K562 (cell line): ENCODE data around the gene OTULIN. TPM values are rescaled to one million over a fixed set of nuclear protein-coding genes. Genes with fewer than 3 reads are reported as not detected.

Source experiments
- ATAC-seq: fragments of 200-7000 bp; cut with Tn5 transposase; 3 replicates; pipeline ENCODE4 v1.9.1; 2020; ENCODE audit warnings: moderate library complexity
- BruUV-seq: library from RNA; stranded (reverse); fragments of 400-500 nt; replicated peaks from 2 replicates; lab custom pipeline; 2021; lab: Mats Ljungman, UMichigan
- CTCF ChIA-PET: fragments of 300-600 bp; formaldehyde crosslinking; extraction: SDS; loops from one replicate; lab custom pipeline; 2021; ENCODE audit warnings: low intra/inter-chr PET ratio; lab: Yijun Ruan, JAX
- POLR2A ChIA-PET: fragments of 300-600, 350-650 bp; sonication (Branson Sonifier 250); formaldehyde crosslinking; extraction: SDS; loops from one replicate; lab custom pipeline; 2021; ENCODE audit warnings: antibody characterized with exemption, inconsistent platforms; lab: Yijun Ruan, JAX
- DNase-seq, 4 experiments: peaks; one replicate each; pipeline versions ENCODE4 v3.0.0 to v3.0.0-alpha.2; 2011 to 2018; ENCODE audit warnings: low spot score in 3 of 4, mixed read lengths in 3 of 4; ENCODE audit errors: extremely low read depth in 1 of 4
- FAIRE-seq: peaks from 2 replicates; lab custom pipeline; 2011; peaks lifted over from hg19 to GRCh38; lab: Jason Lieb, UNC
- H2AFZ ChIP-seq: 2 replicates; pipeline ENCODE4 v1.6.0; 2011; ENCODE audit warnings: low read depth, low read length, control low read depth, inconsistent platforms
- H3K27ac ChIP-seq: fragments of 200-600 bp; 3 replicates; pipeline ENCODE4 v1.8.0; 2011; ENCODE audit warnings: low read depth, mild to moderate bottlenecking, control low read depth, inconsistent platforms, low read length, moderate library complexity, mixed read lengths; ENCODE audit errors: extremely low read depth
- H3K27me3 ChIP-seq, 2 experiments: fragments of 300-600 bp in 1 of 2; 2 replicates in 1 of 2; 3 replicates in 1 of 2; pipeline versions ENCODE4 v1.6.0 to v1.8.0; 2011; ENCODE audit warnings: inconsistent platforms in 2 of 2, low read length in 2 of 2, mild to moderate bottlenecking in 1 of 2, mixed read lengths in 1 of 2, moderate library complexity in 1 of 2; ENCODE audit not compliant: control insufficient read depth in 2 of 2, insufficient read depth in 2 of 2
- H3K36me3 ChIP-seq: fragments of 300-600 bp; 3 replicates; pipeline ENCODE4 v1.8.0; 2011; ENCODE audit warnings: mild to moderate bottlenecking, low read length, inconsistent platforms; ENCODE audit not compliant: control insufficient read depth, insufficient read depth
- H3K4me1 ChIP-seq, 2 experiments: fragments of 200-600 bp in 1 of 2; replicated peaks in 1 of 2; 2 replicates in 1 of 2; 3 replicates in 1 of 2; pipeline versions ENCODE4 v1.5.1 to v1.8.0; 2011; ENCODE audit warnings: inconsistent platforms in 2 of 2, low read length in 2 of 2, mild to moderate bottlenecking in 1 of 2, mixed read lengths in 1 of 2, moderate library complexity in 1 of 2; ENCODE audit not compliant: control insufficient read depth in 2 of 2, insufficient read depth in 2 of 2
- H3K4me2 ChIP-seq: 2 replicates; pipeline ENCODE4 v1.6.1; 2011; ENCODE audit warnings: low read length, control low read depth, inconsistent platforms, mixed read lengths; ENCODE audit not compliant: insufficient read depth
- H3K4me3 ChIP-seq: fragments of 200-600 bp; sonication (generic), shearing (Covaris generic); 2 replicates; pipeline ENCODE4 v1.5.1; 2016; ENCODE audit warnings: control low read depth, inconsistent platforms
- H3K79me2 ChIP-seq: fragments of 200-600 bp; 3 replicates; pipeline ENCODE4 v1.8.0; 2011; ENCODE audit warnings: low read length, inconsistent platforms; ENCODE audit not compliant: control insufficient read depth, insufficient read depth
- H3K9ac ChIP-seq, 2 experiments: 2 replicates each; pipeline versions ENCODE4 v1.6.0 to v1.6.1; 2011; ENCODE audit warnings: low read depth in 2 of 2, low read length in 2 of 2, control low read depth in 1 of 2, inconsistent platforms in 1 of 2, mild to moderate bottlenecking in 1 of 2, mixed read lengths in 1 of 2; ENCODE audit not compliant: insufficient read depth in 1 of 2
- H3K9me1 ChIP-seq: one replicate; pipeline ENCODE4 v1.6.0; 2011; ENCODE audit warnings: inconsistent platforms, mild to moderate bottlenecking, low read length, moderate library complexity; ENCODE audit not compliant: control insufficient read depth, insufficient read depth
- H3K9me3 ChIP-seq: replicated peaks from 2 replicates; pipeline ENCODE4 v1.5.1; 2011; ENCODE audit warnings: low read depth, low read length, inconsistent platforms; ENCODE audit not compliant: control insufficient read depth, insufficient read depth
- H4K20me1 ChIP-seq: replicated peaks from 2 replicates; pipeline ENCODE4 v1.6.1; 2011; ENCODE audit warnings: low read length, inconsistent platforms, mixed read lengths; ENCODE audit not compliant: control insufficient read depth, insufficient read depth
- HNRNPH1 ChIP-seq: fragments of 200-400 bp; formaldehyde crosslinking; optimal IDR thresholded peaks from 2 replicates; pipeline ENCODE3; 2017; ENCODE audit warnings: low read depth, mild to moderate bottlenecking, low read length, moderate library complexity
- NKRF ChIP-seq: fragments of 450-650 bp; IDR thresholded peaks from 2 replicates; pipeline ENCODE4 v1.6.1; 2016; ENCODE audit warnings: borderline replicate concordance
- PHF21A ChIP-seq: fragments of 450-650 bp; IDR thresholded peaks from 2 replicates; pipeline ENCODE4 v1.6.1; 2017; ENCODE audit warnings: low read depth, borderline replicate concordance
- ZNF174 ChIP-seq: fragments of 250-450 bp; sonication (Bioruptor Pico); IDR thresholded peaks from 2 replicates; pipeline ENCODE4 v1.4.0; 2020; ENCODE audit warnings: mild to moderate bottlenecking
- WGBS: fragments of 100-300 bp; shearing (Covaris generic); methylation state at CpG from one replicate; pipeline ENCODE4 v1.1.6; 2016; ENCODE audit warnings: low coverage, mixed read lengths; ENCODE audit not compliant: insufficient coverage; ENCODE audit errors: missing lambda C conversion rate; 5-methylcytosine and 5-hydroxymethylcytosine counted together
- in situ Hi-C: fragments of 300-500 bp; cut with MboI; formaldehyde crosslinking; loops from 4 replicates; pipeline ENCODE4 v1.15.0; 2018; ENCODE audit warnings: inconsistent platforms, mixed read lengths
- intact Hi-C: fragments of 100-400 bp; cut with micrococcal nuclease; formaldehyde crosslinking; loops from 2 replicates; pipeline ENCODE4 v1.14.2; 2022
- polyA plus RNA-seq, 8 experiments: library from polyadenylated mRNA; depleted of rRNA in 4 of 8; stranded (reverse) in 5 of 8; unstranded in 3 of 8; fragments of >200 nt; fragmentation: Nextera tagmentation in 2 of 8; fragmentation: Illumina TruSeq in 1 of 8; extraction: Ambion mirVana in 2 of 8; extraction: Trizol in 1 of 8; gene quantifications; 2 replicates each; pipeline versions ENCODE4 v1.2.1 to v1.2.3, GENCODE V29; 2011 to 2014; ENCODE audit warnings: inconsistent platforms in 1 of 8, missing spikeins in 1 of 8
- total RNA-seq, 7 experiments: library from RNA; depleted of rRNA in 6 of 7; stranded (reverse); fragments of >200 nt in 6 of 7; fragmentation: Illumina TruSeq in 2 of 7; extraction: Trizol in 2 of 7; gene quantifications; 2 replicates each; pipeline versions ENCODE4 v1.2.1 to v1.2.3, GENCODE V29; 2011 to 2021; ENCODE audit warnings: low replicate concordance in 1 of 7
- TF ChIP-seq, protein P1 (sequence below): fragments of 450-650 bp; IDR thresholded peaks from 2 replicates; pipeline ENCODE4 v1.6.1; 2018; ENCODE audit not compliant: partially characterized antibody

Gene OTULIN
- total and polyA plus RNA-seq, 9 of the 15 experiments (the other 6 are each of a cell fraction or from before 2014, with no cell fraction given) = 3.3 to 33.6 (median 20.1) TPM

- in situ Hi-C loops = no loop called here
- intact Hi-C loops = no loop called here
- H2AFZ ChIP-seq = no peak overlapping the region
- POLR2A ChIA-PET = interaction anchor here (1.1 to 1.9 kb wide), 2 partner anchors 18 to 25 kb away, joined by 3 to 4 read pairs; no protein-coding TSS in a partner anchor
- no peak overlapping the region for H3K27ac ChIP-seq
- H3K79me2 ChIP-seq = no peaks in the 10 kb centered on the region
- H3K27me3 ChIP-seq = peaks cover 11 to 47% of the 10 kb centered on the region in 2 experiments
- ATAC-seq (no peak), DNase-seq (no peak), FAIRE-seq (no peak)
- TF ChIP-seq PHF21A (no peak), HNRNPH1 (no peak), ZNF174 (no peak)
- no peaks in the 10 kb centered on the region for H3K4me1 ChIP-seq
- H3K9me1 ChIP-seq = no peaks in the 10 kb centered on the region
- no peak overlapping the region for H3K4me2 ChIP-seq
- WGBS = 3% methylated on average over 14 of the region's 14 CpGs
- no peaks in the 10 kb centered on the region for H3K36me3 ChIP-seq
- H3K9me3 ChIP-seq = no peaks in the 10 kb centered on the region
- CTCF ChIA-PET = no interaction called here
- BruUV-seq = no TSS peak
- no peak overlapping the region for H3K9ac ChIP-seq
- no peak overlapping the region for H3K4me3 ChIP-seq
- no peaks in the 10 kb centered on the region for H4K20me1 ChIP-seq
Measured at GRCh38 chr5:14744296-14745187, 80.0 kb downstream of the OTULIN start.

DNA sequence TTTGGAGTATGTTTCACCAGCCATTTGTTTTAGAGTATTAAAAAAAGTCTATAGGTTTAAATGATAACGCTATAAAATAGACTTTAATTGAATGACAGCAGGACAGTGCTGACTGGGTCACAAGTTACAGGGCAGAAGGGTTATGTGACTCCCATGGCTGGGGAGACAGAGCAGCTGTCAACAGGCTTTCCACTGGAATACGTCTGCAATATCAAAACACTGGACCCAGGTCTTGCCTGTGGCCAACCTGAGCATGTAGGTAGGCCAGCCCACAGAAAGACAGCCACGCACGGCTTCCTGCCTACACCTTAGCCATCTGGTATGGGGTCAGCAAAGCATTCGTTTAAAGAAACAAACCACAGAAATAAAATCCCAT is 80.7 kb downstream of the OTULIN start:
- Histone ChIP-seq H3K9me3 (no peaks in the 10 kb centered on the region), H3K9me1 (no peaks in the 10 kb centered on the region), H3K27ac (no peak overlapping the region), H3K9ac (no peak overlapping the region), H3K4me3 (no peak overlapping the region), H3K4me2 (no peak overlapping the region), H3K4me1 (no peaks in the 10 kb centered on the region), H4K20me1 (no peaks in the 10 kb centered on the region), H3K36me3 (no peaks in the 10 kb centered on the region), H3K79me2 (no peaks in the 10 kb centered on the region), H3K27me3 (peaks cover 11 to 47% of the 10 kb centered on the region in 2 experiments), H2AFZ (no peak overlapping the region)
- CTCF ChIA-PET = no interaction called here
- ATAC-seq (no peak), DNase-seq (no peak), FAIRE-seq (no peak)
- POLR2A ChIA-PET = interaction anchor here (0.6 kb wide), 1 partner anchor 262 kb away, joined by 3 read pairs; no protein-coding TSS in a partner anchor
- in situ Hi-C loops = no loop called here
- BruUV-seq = no TSS peak
- WGBS = 5% methylated on average over 5 of the region's 5 CpGs
- intact Hi-C loops = no loop called here
- TF ChIP-seq, protein P1, sequence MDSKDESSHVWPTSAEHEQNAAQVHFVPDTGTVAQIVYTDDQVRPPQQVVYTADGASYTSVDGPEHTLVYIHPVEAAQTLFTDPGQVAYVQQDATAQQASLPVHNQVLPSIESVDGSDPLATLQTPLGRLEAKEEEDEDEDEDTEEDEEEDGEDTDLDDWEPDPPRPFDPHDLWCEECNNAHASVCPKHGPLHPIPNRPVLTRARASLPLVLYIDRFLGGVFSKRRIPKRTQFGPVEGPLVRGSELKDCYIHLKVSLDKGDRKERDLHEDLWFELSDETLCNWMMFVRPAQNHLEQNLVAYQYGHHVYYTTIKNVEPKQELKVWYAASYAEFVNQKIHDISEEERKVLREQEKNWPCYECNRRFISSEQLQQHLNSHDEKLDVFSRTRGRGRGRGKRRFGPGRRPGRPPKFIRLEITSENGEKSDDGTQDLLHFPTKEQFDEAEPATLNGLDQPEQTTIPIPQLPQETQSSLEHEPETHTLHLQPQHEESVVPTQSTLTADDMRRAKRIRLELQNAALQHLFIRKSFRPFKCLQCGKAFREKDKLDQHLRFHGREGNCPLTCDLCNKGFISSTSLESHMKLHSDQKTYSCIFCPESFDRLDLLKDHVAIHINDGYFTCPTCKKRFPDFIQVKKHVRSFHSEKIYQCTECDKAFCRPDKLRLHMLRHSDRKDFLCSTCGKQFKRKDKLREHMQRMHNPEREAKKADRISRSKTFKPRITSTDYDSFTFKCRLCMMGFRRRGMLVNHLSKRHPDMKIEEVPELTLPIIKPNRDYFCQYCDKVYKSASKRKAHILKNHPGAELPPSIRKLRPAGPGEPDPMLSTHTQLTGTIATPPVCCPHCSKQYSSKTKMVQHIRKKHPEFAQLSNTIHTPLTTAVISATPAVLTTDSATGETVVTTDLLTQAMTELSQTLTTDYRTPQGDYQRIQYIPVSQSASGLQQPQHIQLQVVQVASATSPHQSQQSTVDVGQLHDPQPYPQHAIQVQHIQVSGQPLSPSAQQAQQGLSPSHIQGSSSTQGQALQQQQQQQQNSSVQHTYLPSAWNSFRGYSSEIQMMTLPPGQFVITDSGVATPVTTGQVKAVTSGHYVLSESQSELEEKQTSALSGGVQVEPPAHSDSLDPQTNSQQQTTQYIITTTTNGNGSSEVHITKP = no peak
- no peak for TF ChIP-seq NKRF
